C4-2B (cell line): ENCODE data around the gene SEMA3C.

Source experiments
- H3K27ac ChIP-seq: fragments of 450-650 bp; 2 replicates; pipeline ENCODE4 v1.5.1; 2017
- ZFX ChIP-seq: fragments of 450-650 bp; IDR thresholded peaks from 2 replicates; pipeline ENCODE4 v1.6.1; 2017
- TF ChIP-seq, protein P1 (sequence below): fragments of 450-650 bp; conservative IDR thresholded peaks from 2 replicates; pipeline ENCODE4 v1.5.1; 2017; ENCODE audit warnings: mild to moderate bottlenecking

The SEMA3C gene

DNA sequence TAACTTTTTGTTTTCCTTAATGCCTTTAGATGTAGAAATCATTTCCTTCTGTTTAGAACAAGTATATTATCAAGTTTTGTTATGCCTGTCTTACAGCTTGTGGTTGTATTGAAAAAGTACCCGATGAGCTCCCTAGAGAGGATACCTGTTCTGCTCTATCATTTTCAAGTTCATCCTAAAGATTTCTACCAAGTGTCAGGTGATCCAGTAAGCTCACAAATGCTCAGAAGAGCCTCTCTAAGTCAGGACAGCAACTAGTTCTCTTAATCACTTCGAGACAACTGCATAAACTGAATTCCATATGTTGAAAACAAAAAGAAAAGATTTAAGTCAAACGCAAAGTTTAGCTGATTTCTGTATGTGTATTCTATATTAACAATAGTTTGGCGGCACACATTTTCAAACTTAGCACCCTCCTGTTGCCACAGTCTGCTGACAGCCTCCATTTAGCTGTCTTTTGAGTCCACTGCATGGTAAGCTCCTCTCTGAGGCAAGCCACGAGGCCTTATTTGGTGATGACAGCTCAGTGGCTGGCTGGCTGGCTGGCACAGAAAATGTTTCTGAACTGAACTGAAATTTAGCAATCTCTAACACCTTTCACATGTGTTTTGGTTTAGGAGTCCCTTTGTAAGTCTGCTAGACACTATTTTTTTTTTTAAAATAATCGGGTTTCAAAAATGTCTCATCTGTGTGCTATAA lies 59.4 kb downstream of the SEMA3C start:
- no peak overlapping the region for H3K27ac ChIP-seq
- TF ChIP-seq, protein P1, sequence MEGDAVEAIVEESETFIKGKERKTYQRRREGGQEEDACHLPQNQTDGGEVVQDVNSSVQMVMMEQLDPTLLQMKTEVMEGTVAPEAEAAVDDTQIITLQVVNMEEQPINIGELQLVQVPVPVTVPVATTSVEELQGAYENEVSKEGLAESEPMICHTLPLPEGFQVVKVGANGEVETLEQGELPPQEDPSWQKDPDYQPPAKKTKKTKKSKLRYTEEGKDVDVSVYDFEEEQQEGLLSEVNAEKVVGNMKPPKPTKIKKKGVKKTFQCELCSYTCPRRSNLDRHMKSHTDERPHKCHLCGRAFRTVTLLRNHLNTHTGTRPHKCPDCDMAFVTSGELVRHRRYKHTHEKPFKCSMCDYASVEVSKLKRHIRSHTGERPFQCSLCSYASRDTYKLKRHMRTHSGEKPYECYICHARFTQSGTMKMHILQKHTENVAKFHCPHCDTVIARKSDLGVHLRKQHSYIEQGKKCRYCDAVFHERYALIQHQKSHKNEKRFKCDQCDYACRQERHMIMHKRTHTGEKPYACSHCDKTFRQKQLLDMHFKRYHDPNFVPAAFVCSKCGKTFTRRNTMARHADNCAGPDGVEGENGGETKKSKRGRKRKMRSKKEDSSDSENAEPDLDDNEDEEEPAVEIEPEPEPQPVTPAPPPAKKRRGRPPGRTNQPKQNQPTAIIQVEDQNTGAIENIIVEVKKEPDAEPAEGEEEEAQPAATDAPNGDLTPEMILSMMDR: no peak

DNA sequence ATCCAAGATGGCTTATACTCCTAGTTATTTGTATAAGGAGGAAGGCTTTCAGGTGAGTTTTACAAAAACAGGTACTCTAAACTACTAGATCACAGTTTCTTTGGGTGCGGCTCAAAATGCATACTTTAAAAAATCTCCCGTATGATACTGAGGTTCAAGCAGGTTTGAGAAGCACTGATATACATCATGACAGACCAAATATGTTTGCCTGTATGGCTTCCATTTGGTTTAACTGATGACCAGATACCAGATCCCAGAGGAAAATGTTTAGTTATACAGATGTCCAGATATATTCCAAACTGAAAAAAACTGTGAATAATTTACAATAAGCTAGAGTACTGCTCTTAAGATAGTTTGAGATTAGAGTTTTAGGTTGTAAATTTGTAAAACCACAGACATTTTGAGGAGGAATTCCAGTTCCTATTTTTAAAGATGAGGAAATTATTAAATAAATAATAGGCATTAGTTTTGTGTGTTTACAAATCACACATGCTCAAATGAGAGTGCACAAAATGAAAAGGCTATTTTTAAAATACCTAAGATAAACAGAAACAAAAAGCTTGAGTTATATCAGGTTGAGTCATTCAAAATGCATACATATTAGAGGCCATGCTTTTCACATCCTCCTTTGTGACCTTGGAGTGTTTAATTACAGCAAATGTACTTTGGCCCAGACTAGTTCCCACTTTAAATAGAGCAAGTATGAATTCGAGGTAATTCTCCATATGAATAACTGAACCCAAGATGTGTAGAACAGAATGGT lies 60.5 kb downstream of the SEMA3C start:
- TF ChIP-seq, protein P1: no peak
- TF ChIP-seq ZFX: no peak

DNA sequence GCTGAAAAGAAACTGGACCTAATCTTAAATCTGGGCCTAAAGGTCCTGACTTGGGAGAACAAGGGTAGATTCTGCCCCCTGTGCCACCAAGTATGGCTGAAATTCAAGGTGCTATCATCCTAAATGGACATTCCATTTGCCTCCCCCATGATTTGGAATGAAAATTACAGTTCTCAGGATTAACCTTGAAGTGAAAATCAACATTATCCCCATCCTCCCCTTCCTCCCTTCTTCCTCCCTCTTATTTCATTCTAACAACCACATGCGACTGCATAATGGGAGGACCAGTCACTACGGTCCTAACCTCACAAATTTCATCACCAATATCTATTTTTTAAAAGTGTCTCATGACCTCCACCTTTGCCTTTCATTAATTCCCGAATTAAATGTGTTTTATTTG lies 62.1 kb downstream of the SEMA3C start:
- TF ChIP-seq ZFX: no peak
- TF ChIP-seq, protein P1: no peak
- H3K27ac ChIP-seq: no peak overlapping the region

More for the DNA sequence above, 60.5 kb downstream of the SEMA3C start:
- no peak overlapping the region for H3K27ac ChIP-seq

DNA sequence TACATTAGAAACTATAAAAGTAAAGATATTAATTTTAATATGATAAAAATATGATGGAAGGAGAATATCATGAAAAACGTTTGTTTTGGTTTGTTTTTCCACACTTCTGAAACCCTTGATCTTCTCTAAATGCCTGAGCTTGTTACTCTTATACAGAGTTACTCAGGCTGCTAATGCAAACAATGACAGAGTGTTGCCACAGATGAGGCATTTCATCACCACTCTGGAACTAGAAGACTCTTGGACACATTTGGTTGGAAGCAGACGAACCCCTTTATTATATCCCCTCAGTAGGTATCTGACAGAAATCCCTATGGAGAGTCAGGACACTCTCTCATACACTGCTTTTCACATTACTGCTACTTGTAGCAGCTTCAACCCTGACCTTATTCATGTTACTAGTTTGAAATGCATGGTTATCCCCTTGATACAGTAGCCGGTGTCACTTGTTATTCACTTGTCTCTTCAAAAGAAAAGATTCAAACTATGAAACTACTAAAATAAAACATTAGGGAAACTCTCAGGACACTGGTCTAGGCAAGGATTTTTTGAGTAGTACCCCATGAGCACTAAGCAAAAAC lies 66.9 kb downstream of the SEMA3C start:
- no peak for TF ChIP-seq ZFX
- TF ChIP-seq, protein P1: no peak
- no peak overlapping the region for H3K27ac ChIP-seq

DNA sequence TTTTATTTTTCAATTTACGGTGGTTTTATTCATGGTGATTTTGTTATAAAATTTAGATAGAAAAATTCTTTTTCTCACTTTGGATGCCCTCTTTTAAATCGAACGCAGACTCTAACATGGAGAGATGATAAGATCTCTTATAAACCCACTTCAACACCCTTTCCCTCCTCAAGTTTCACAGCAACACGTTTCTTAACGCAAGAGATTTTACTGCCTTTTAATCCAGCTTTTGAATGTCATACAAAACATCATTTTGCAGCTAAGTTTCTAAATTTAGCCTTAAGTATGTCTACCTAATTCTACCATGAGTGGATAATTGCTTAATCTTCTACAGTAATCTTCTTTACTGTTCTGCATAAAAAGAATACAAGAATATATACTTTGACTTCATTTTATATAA lies 70.0 kb downstream of the SEMA3C start:
- TF ChIP-seq, protein P1: no peak
- no peak for TF ChIP-seq ZFX
- H3K27ac ChIP-seq: no peak overlapping the region

DNA sequence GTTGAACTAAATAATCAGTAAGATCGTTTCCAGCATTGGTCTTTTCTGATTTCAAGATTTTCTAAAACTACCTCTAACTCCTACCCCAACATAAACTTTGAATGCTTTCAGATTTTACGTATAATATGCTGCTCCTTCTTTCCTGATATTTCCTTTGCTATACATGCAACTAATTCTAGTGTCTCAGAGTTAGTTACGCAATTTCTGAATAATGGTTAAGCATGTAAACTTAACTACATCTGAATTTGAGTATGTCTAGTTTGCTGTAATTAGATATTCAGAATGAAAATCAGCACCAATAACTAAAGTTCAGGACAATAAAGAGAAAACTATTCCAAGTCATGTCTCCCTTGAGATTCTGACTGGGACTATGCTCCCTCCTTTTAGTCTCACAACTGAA lies 71.0 kb downstream of the SEMA3C start:
- no peak overlapping the region for H3K27ac ChIP-seq
- no peak for TF ChIP-seq ZFX
- TF ChIP-seq, protein P1: no peak

DNA sequence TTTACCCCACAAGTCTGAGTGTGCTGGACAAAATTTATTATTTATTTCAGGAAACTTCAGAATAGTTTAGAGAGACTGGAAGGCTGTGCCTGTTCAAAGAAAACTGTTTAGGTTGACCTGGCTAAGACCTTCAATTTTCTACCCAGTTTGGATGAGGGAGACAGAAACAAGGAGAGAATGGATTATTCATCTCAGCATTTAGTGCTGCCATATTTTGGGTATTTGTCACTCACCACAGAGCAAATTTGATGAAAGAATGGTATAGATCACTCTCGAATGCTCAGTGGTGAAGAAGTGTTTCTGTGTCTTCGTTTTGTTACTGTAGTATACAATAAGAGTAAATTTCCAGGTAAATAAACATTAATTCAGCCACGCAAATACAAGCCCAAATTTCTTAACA lies 71.8 kb downstream of the SEMA3C start:
- H3K27ac ChIP-seq: no peak overlapping the region
- TF ChIP-seq, protein P1: no peak
- TF ChIP-seq ZFX: no peak
